Measurements from ENCODE around the gene NUTM2A.
A peak's percentile ranks its signal among the peaks of the same experiment; 100 is the strongest.
"Not testable (repeated sequence)": the region's sequence is repeated elsewhere in the genome, so short reads cannot be mapped to it uniquely, and the experiment has no call there.

Gene NUTM2A

GRCh38 chr10:87225148-87225547 lies at the start of gene NUTM2A:
TSS of gene NUTM2A (plus strand) at chr10:87225448. CDS start at chr10:87225831, 383 bp downstream.
- DNase-seq (ENCODE audit: low spot score) = not testable (repeated sequence)

GRCh38 chr10:87177587-87177986 lies 47.7 kb upstream of the NUTM2A start:
- not testable (repeated sequence) for DNase-seq (ENCODE audit: low spot score)

- not testable (repeated sequence) for DNase-seq (ENCODE audit: low spot score)
Observed at GRCh38 chr10:87184421-87184820, 40.8 kb upstream of the NUTM2A start.

- DNase-seq (ENCODE audit: low spot score) = not testable (repeated sequence)
Observed at GRCh38 chr10:87186016-87186415, 39.2 kb upstream of the NUTM2A start.

GRCh38 chr10:87187573-87187972 lies 37.7 kb upstream of the NUTM2A start:
- DNase-seq (ENCODE audit: low spot score) = not testable (repeated sequence)

- DNase-seq (ENCODE audit: low spot score) = not testable (repeated sequence)
Observed at GRCh38 chr10:87191841-87192240, 33.4 kb upstream of the NUTM2A start.

GRCh38 chr10:87200924-87201323 lies 24.3 kb upstream of the NUTM2A start:
- DNase-seq (ENCODE audit: low spot score) = not testable (repeated sequence)

- DNase-seq (ENCODE audit: low spot score) = not testable (repeated sequence)
Observed at GRCh38 chr10:87204801-87205200, 20.4 kb upstream of the NUTM2A start.

GRCh38 chr10:87206922-87207321 lies 18.3 kb upstream of the NUTM2A start:
- not testable (repeated sequence) for DNase-seq (ENCODE audit: low spot score)

GRCh38 chr10:87210309-87210708 lies 14.9 kb upstream of the NUTM2A start:
- DNase-seq (ENCODE audit: low spot score) = peak; percentile 71

GRCh38 chr10:87211848-87212247 lies 13.4 kb upstream of the NUTM2A start:
- DNase-seq (ENCODE audit: low spot score) = not testable (repeated sequence)

- DNase-seq (ENCODE audit: low spot score) = not testable (repeated sequence)
Observed at GRCh38 chr10:87213150-87213765, 12.0 kb upstream of the NUTM2A start.

GRCh38 chr10:87213806-87214205 lies 11.4 kb upstream of the NUTM2A start:
- not testable (repeated sequence) for DNase-seq (ENCODE audit: low spot score)

- not testable (repeated sequence) for DNase-seq (ENCODE audit: low spot score)
Observed at GRCh38 chr10:87216120-87216519, 9.1 kb upstream of the NUTM2A start.

GRCh38 chr10:87219370-87219769 lies 5.9 kb upstream of the NUTM2A start:
- not testable (repeated sequence) for DNase-seq (ENCODE audit: low spot score)

- not testable (repeated sequence) for DNase-seq (ENCODE audit: low spot score)
Observed at GRCh38 chr10:87222789-87223188, 2.5 kb upstream of the NUTM2A start.

GRCh38 chr10:87228247-87228646 lies 3.0 kb downstream of the NUTM2A start:
- DNase-seq (ENCODE audit: low spot score) = not testable (repeated sequence)

- DNase-seq (ENCODE audit: low spot score) = not testable (repeated sequence)
Observed at GRCh38 chr10:87229211-87229610, 4.0 kb downstream of the NUTM2A start.

GRCh38 chr10:87234854-87235253 lies 9.6 kb downstream of the NUTM2A start:
- DNase-seq (ENCODE audit: low spot score) = not testable (repeated sequence)

GRCh38 chr10:87237244-87237643 lies 12.0 kb downstream of the NUTM2A start:
- DNase-seq (ENCODE audit: low spot score) = not testable (repeated sequence)

- DNase-seq (ENCODE audit: low spot score) = not testable (repeated sequence)
Observed at GRCh38 chr10:87239346-87239808, 14.1 kb downstream of the NUTM2A start.

GRCh38 chr10:87242192-87242591 lies 16.9 kb downstream of the NUTM2A start:
- DNase-seq (ENCODE audit: low spot score) = not testable (repeated sequence)

GRCh38 chr10:87247335-87247734 lies 22.1 kb downstream of the NUTM2A start:
- not testable (repeated sequence) for DNase-seq (ENCODE audit: low spot score)
